HCT116 (cell line): ENCODE results near the gene DMPK.

Experiments used
- CEBPB ChIP-seq: IDR thresholded peaks from 2 replicates; pipeline ENCODE4 v1.6.1; 2012; ENCODE audit warnings: low read depth
- ELF1 ChIP-seq: IDR thresholded peaks from 2 replicates; pipeline ENCODE4 v1.6.1; 2012; ENCODE audit warnings: low read depth, borderline replicate concordance
- POLR2AphosphoS5 ChIP-seq: IDR thresholded peaks from 2 replicates; pipeline ENCODE4 v1.6.1; 2011; ENCODE audit warnings: mild to moderate bottlenecking, low read depth, low read length, moderate library complexity
- TCF7L2 ChIP-seq: IDR thresholded peaks from 2 replicates; pipeline ENCODE4 v1.7.0; 2011; ENCODE audit warnings: borderline replicate concordance, inconsistent platforms; ENCODE audit not compliant: insufficient read depth, insufficient read length; ENCODE audit errors: extremely low read depth
- ZNF274 ChIP-seq: fragments of 200-500 bp; sonication (Bioruptor generic); IDR thresholded peaks from 2 replicates; pipeline ENCODE4 v1.6.1; 2014; ENCODE audit warnings: mild to moderate bottlenecking, low read depth, low read length, inconsistent platforms
- TF ChIP-seq, protein P1 (sequence below): IDR thresholded peaks from 2 replicates; pipeline ENCODE4 v1.6.1; 2012
- TF ChIP-seq, protein P2 (sequence below), 3 experiments: fragments of 200-600 bp in 1 of 3; sonication (generic) in 1 of 3; IDR thresholded peaks in 2 of 3; conservative IDR thresholded peaks in 1 of 3; 2 replicates each; pipeline ENCODE4 v1.5.1; 2012 to 2017; ENCODE audit warnings: low read depth in 2 of 3, low read length in 2 of 3, antibody characterized with exemption in 1 of 3, borderline replicate concordance in 1 of 3, control low read depth in 1 of 3, mild to moderate bottlenecking in 1 of 3, mixed read lengths in 1 of 3, mixed run types in 1 of 3, moderate library complexity in 1 of 3; ENCODE audit not compliant: insufficient read depth in 1 of 3

DNA sequence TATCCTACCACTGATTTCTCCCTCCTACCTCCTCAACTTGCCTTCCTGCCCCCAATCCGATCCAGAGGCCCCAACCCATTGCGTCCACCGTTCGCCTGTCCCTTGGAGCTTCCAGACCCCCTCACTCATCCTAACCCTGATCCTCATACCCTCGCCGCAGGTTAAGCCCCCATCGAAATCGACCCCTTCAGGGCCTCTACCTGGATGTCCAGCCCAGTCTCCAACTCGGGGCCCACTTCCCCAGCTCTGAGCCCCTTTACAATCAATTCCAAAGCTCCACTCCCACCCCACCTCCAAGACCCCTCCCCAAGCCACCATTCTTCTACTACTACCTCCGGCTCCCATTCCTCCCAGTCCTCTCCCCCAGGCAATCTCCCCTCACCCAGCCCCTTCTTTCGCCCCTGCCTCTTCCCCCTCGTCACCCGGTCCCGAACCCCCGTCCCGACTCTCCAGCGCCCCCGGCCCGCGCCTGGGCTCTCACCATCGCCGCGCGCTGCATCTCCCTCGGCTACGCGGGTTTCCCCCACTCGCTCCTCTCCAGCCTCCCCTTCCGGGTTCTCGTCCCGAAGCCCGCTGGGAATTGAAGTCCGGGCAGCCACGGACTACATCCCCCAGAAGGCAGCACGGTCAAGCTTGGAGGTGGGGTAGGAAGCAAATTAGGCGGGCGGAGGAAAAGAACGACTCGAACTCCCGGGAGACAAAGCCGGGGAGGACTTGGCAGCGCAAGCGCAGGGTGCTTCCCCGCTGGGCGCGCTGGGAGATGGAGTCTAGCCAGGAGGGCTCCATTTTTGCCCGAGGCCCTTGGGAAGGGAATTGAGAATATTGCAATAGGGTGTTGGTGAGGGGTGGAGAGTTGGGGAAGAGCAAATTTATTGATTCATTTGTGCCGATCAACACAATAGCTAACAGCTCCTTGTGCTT, 51.7 kb downstream of the DMPK start, which contains the start of gene FBXO46:
- TF ChIP-seq, protein P1, sequence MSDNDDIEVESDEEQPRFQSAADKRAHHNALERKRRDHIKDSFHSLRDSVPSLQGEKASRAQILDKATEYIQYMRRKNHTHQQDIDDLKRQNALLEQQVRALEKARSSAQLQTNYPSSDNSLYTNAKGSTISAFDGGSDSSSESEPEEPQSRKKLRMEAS, result no peak
- TF ChIP-seq, protein P2, sequence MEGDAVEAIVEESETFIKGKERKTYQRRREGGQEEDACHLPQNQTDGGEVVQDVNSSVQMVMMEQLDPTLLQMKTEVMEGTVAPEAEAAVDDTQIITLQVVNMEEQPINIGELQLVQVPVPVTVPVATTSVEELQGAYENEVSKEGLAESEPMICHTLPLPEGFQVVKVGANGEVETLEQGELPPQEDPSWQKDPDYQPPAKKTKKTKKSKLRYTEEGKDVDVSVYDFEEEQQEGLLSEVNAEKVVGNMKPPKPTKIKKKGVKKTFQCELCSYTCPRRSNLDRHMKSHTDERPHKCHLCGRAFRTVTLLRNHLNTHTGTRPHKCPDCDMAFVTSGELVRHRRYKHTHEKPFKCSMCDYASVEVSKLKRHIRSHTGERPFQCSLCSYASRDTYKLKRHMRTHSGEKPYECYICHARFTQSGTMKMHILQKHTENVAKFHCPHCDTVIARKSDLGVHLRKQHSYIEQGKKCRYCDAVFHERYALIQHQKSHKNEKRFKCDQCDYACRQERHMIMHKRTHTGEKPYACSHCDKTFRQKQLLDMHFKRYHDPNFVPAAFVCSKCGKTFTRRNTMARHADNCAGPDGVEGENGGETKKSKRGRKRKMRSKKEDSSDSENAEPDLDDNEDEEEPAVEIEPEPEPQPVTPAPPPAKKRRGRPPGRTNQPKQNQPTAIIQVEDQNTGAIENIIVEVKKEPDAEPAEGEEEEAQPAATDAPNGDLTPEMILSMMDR (IDR thresholded peaks at IDR 0.05 in 2 of 3, conservative IDR thresholded peaks at IDR 0.05 in 1 of 3; ENCODE audit: borderline replicate concordance in 1 of 3, insufficient read depth in 1 of 3, low read depth in 2 of 3, low read length in 2 of 3), result 0 out of 6 replicates have a peak, but pooled peaks of 1 of the 3 experiments have one; percentile 7
- TF ChIP-seq CEBPB (no peak), ELF1 (peak; percentile 99; the same call in 1 of the 2 replicates), POLR2AphosphoS5 (peak; percentile 88), TCF7L2 (no peak), ZNF274 (no peak)
